Measurements from ENCODE around the gene ZMYM3. TPM values are rescaled to one million over a fixed set of nuclear protein-coding genes. Genes with fewer than 3 reads are reported as not detected.
A peak's percentile ranks its signal among the peaks of the same experiment; 100 is the strongest.

The ZMYM3 gene
- polyA plus RNA-seq, 4 donors: 50.1 to 74.4 (median 58.1) TPM

DNA sequence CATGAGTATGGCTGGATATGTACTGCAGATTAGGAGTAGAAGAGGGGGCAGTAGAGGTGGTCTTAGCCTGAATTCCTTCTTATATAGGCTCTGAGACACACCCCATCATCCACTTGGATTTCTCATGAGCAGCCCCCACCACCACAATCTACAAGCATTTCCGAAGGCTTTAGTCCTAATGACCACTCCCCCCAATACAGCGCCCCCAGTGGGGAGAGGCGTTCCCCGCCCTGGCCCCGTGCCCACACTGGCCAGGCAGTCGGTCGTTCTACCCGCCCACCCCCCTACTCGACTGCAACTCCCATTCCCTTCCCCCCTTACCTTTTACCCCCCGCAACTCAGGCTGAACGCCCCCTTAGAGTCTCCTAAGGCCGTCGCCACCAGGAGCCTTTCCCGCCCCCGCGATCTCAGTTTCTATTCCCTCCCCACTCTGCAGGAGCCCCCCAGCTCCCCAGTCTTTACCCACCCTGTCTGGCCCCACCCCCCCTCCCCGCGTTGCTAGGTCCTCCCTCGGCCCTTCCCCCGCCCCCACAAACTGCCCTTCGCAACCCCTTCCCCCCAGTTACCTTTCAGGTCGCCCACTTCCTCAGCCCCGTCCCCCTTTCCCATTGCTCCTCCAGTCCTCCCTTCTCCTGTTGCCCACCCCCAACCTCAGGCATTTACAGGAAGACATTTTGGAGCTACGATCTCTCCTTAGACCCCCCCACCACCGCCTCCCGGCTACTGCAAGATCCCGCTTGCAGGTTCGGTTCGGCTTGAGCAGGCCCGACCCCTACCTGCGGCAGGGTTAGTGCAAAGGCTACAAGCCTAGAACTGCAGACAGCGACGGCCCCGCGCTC lies 468 bp downstream of the ZMYM3 start:
- peak in 2 of 4 donors; percentile 23 to 34 for DNase-seq (ENCODE audit: low read depth in 4 of 4, low spot score in 2 of 4)

DNA sequence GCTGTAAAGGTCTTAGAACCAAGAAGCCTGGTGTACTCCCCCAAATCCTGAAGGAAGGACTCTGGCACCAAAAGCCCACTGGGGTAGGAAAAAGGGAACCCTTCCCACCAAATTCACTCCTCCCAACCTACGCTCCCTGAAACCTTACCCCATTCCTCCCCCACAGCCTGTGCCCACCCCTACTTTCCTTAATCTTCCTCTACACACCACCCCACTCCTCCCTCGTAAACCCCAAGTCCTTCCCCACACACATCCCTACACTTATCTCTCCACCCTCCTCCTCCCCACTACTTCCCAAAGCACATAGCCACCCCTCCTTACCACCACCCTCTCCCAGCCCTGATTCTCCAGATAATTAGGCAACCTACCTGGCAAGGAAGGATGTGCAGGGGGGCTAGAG lies 1.7 kb downstream of the ZMYM3 start:
- no peak for DNase-seq (ENCODE audit: low read depth in 4 of 4, low spot score in 2 of 4)

DNA sequence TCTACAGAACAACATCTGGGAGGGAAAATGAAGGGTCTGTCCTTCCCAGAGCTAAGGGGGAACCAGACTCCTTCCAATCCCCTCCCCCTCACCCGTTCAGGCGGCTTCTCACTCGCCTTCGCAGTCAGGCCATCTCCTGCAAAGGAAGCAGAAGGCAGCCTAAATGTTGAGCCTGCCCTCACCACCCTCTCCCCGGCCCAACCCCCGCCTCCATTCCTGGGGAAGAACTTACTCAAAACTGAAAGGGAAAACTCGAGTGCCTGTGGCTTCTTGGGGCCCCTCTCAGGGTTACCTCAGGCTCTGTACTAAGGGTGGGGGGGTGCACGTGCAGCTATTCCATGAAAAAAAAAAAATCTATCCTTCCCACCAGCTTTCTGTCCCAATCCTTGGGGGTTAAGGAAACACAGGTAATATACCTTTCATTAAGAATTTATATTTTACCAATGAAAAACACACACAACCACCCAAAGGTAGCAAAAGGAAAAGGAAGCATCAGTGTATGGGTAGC lies 2.4 kb downstream of the ZMYM3 start:
- peak in 1 of 4 donors; percentile 13 for DNase-seq (ENCODE audit: low read depth in 4 of 4, low spot score in 2 of 4)

DNA sequence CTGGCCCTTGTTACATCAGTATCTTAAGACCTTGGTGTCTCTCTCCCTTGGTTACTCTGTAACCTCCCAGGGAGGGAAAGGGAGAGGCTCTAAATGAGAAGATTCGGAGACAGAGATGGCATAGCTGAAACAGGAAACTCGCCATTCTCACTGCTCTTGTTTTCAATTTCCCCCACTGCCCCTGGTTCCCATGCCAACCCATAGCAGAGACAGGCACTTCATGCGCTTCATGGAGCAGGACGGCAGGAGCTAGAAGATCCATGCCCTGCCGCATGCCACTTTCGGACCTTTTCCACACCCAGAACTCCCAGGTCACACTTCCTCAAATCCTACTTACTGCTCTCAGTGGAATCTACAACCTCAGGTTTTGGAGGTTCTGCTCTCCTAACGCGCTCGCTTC lies 3.1 kb downstream of the ZMYM3 start:
- DNase-seq (ENCODE audit: low read depth in 4 of 4, low spot score in 2 of 4): peak in 1 of 4 donors; percentile 10

DNA sequence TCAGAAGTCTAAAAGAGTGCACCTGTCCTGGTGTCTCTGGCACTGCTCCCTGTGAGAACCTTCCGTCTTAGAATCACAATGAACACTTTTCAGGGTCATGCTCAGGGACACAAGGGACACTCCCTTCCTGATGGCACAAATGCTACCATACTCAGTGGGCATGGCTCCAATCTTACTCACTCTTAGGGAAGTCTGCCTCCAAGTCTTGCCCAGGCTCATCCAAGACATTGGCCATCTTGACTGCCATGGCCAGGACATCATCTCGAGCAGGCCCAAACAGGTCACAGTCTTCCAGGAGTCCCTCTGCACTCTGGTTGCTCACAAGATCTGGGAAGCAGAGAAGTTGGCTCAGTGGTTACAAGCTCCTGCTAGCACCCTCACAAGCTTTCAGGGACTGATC lies 8.8 kb downstream of the ZMYM3 start:
- no peak for DNase-seq (ENCODE audit: low read depth in 4 of 4, low spot score in 2 of 4)

DNA sequence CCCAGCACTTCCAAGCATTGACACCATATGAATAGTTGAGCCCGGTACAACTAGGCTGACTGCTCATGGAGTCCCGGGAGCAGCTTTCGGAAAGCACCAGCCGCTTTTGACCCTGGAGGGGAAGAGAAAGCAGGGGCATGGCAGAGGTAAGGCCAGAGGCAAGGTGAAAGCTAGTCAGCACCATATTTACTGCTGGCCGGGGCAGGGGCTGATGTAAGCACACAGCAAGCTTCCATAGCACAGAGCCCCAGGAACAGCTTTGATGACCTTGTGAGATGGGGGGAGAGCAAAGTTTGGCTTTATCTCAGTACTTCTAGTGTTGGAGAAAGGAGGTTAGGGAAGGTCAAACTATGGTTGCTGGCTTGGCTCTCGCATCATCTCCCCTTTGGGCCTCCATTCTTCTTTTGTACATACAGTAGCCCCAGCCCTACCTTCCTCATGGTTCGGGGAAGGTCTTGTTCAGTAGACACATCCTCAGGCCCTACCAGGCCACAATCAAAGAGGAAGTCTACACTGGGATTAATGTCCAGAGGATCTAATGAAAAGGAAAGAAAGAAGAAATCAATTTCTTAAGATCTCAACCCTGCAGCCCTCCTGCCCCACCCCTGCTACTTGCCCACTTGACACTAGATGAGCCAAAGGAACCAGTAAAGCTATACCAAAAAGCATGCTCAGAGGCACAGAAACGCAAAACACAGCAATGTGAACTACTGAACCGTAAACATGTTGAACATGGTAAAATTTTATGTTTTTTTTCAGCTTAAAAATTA lies 9.4 kb downstream of the ZMYM3 start:
- no peak for DNase-seq (ENCODE audit: low read depth in 4 of 4, low spot score in 2 of 4)

DNA sequence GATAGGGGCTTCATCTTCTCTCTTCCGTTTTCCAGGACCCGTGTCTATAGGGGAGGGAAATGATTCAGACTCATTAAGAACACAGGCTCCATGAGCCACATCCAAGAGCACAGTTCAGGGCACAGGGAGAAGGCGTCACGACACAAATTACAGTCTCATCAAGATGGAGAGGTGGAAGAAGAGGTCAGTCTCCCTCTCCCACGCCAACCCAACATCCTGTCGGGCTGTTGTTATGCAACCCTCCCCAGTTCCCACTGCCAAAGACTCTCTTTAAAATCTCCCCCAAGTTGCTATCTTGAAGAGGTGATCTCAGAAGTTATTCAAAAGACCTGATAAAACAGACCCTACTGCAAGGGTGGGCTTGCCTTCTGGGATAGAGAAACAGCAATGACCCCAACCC lies 12.6 kb downstream of the ZMYM3 start:
- no peak for DNase-seq (ENCODE audit: low read depth in 4 of 4, low spot score in 2 of 4)

DNA sequence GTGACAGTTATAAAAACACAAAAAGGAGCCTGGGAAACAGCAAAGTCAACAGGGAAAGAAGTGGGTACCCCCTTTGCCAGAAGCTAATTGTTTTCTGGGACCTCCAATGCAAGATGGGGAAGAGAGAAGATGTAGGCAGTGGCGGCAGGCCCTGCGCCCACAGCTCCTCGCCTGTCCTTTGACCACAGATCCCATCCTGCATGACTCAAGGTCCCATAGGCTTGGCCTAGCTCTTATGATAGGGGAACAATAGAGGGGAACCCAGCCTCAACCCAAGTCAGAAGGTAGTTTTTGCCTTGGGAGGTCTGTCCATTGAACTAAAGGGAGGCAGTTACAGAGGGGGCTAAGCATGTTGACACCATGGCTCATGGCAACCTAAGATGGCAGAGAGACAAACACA lies 14.2 kb downstream of the ZMYM3 start:
- DNase-seq (ENCODE audit: low read depth in 4 of 4, low spot score in 2 of 4): no peak

DNA sequence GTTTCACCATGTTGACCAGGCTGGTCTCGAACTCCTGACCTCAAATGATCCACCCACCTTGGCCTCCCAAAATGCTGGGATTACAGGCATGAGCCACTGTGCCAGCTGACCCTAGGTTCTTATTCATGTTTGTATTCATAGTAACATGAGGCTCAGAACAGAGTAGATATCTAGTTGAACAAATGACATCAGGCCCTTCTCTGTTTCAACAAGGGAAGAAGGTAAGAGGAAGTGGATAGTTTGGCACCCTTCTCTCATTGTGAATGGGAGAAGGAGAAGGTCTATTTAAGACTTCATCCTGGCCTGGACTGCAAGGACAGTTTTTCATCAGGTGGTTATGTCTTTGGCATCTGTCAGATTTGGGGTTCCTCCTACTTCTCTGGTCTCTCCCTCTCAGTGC lies 17.1 kb downstream of the ZMYM3 start:
- DNase-seq (ENCODE audit: low read depth in 4 of 4, low spot score in 2 of 4): no peak

DNA sequence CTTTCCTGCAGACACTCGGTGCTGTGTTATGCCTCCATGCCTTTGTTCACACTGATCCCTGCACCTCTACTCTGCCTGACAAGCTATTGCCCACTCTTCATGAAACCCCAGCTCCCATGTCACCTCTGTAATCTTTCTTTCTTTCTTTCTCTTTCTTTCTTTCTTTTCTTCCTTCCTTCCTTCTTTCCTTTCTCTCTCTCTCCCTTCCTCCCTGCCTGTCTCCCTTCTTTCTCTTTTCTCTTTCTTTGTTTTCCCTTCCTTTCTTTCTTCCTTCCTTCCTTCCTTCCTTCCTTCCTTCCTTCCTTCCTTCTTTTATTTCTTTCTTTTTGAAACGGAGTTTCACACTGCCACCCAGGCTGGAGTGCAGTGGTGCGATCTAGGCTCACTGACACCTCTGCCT lies 18.5 kb downstream of the ZMYM3 start:
- no peak for DNase-seq (ENCODE audit: low read depth in 4 of 4, low spot score in 2 of 4)

DNA sequence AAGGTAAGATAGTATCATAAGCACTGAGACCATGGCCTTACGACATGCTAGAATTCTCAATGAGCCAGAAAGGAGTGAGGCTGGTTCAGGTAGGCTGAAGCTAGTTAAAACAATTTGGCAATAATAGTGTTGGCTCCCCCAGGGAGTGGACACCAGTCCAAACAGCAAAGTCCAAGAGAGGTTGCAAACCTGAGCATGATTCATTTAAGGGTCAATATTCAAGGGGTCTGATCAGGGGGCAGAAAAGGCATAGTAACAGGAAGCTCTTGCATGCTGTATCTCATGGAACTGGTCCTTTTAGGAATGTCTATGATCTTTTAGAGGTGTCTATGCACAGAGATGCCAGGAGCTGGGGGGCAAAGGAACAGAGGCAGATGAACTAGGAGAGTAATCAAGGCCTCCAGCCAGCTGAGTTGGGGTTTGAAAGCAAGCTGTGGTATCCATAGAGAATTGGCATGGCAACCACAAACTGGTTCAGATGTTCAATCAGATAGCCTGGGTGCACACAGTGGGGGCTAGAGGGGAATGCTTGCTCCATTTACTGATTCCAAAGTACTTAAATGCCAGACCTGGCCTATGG lies 25.8 kb downstream of the ZMYM3 start:
- DNase-seq (ENCODE audit: low read depth in 4 of 4, low spot score in 2 of 4): no peak

DNA sequence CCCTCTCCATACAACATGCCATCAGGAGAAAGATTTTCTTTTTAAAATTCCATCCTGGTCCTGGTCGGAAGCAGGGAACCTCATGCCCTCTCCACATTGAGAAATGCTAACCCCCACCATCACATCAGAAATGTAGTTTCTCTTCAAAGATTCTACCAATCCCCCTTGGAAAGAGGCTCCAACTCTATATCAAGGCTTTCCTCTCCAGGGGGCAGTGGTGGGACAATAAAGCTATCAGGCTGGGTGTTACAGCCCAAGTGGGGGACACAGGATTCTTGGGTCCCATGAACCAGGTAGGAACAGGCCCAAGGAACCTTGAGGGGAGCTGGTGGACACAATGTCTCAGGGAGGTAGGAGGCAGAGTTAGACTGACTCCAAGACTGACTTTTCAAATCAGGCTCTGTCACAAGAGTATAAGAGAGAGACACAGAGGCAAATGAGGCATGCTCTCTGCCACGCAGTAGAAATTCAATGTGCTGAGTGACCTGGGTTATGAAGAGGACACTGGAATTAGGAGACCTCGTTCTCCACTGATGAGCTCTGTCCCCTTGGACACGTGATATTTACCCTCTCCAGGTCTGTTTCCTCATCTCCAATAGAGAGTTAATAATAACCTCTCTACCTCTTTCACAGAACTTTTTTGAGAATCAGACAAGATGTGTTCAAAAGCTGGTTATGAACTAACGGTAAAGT lies 26.4 kb downstream of the ZMYM3 start:
- DNase-seq (ENCODE audit: low read depth in 4 of 4, low spot score in 2 of 4): no peak

DNA sequence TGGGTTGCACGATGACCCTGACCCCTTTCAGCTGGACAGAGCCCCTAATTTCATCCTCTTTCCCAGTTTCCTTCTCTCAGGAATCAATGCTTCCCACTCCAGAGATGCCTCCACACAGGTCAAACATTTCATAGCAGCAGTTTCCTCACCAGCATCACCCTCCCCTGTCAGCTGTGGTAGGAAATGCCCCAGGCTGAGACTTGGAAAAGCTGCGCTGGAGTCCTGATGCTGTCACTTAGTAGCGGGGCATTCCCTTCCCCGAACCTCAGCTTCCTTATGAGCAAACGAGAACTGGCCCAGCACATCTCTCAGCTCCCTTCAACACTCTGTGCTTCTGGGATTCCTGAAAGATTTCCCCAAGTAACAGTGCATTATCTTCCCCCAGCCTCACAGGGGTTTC lies 28.3 kb downstream of the ZMYM3 start:
- no peak for DNase-seq (ENCODE audit: low read depth in 4 of 4, low spot score in 2 of 4)

DNA sequence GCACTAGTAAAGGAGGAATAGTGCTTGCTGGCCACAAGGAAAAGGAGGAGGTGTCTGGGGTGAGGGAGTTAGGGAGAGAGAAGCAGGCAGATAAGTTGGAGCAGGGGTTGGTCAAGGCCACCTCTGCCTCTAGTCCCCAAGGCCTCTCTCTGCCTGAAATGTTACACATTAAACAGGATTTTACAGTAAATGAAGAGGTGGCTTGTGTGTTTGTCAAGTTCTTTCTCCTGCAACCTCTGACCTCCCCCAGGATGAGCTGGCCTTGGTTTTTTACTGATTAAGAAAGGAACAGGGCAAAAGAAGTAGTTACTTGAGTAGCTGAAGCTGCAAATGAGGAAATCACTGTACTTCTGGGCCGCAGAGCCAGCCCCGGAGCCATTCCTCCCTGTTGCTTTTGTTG lies 28.9 kb downstream of the ZMYM3 start:
- DNase-seq (ENCODE audit: low read depth in 4 of 4, low spot score in 2 of 4): no peak

DNA sequence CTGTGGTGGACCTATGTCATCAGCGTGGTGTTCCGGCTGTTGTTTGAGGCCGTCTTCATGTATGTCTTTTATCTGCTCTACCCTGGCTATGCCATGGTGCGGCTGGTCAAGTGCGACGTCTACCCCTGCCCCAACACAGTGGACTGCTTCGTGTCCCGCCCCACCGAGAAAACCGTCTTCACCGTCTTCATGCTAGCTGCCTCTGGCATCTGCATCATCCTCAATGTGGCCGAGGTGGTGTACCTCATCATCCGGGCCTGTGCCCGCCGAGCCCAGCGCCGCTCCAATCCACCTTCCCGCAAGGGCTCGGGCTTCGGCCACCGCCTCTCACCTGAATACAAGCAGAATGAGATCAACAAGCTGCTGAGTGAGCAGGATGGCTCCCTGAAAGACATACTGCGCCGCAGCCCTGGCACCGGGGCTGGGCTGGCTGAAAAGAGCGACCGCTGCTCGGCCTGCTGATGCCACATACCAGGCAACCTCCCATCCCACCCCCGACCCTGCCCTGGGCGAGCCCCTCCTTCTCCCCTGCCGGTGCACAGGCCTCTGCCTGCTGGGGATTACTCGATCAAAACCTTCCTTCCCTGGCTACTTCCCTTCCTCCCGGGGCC lies 29.7 kb downstream of the ZMYM3 start:
- no peak for DNase-seq (ENCODE audit: low read depth in 4 of 4, low spot score in 2 of 4)

DNA sequence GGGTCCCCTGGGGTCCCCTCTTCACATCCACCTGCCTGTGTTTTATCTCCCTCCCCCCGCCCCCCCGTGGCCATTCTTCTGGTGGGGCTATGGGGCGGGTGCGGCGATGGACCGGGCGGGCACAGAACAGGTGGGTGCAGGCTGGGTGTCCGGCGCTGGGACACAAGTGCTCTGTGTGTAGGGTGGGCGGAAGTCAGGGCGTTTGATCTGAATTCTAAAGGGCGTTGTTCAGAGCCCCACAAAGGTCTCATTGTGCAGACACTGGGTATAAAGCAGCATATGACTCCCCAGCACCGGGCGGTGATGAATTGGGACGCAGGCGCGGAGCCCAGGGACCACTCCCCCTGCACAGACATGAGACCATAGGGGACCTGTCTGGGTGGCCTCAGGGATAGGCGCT lies 31.0 kb downstream of the ZMYM3 start, which contains the start of gene GJB1:
GJB1 (plus strand) TSS at position 296 of the 400 bp plus-strand sequence. CDS start 484 bp downstream, outside the sequence.
- DNase-seq (ENCODE audit: low read depth in 4 of 4, low spot score in 2 of 4): no peak

DNA sequence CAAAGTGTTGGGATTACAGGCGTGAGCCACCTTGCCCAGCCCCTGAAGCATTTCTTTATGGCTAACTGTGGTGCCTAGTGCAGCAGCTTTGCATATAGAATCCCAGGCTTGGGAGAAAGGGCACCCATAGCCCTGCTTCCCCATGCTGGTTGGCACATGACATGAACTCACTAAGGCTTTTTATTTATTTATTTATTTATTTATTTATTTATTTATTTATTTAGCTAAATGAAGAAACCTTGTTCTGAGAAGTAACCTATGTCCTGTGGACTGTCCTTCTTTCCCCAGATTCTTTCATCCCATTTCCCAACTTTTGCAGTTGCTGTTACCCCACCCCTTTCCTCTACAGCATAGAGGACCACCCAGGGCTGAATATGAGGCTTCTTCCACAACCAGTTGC lies 32.8 kb downstream of the ZMYM3 start:
- no peak for DNase-seq (ENCODE audit: low read depth in 4 of 4, low spot score in 2 of 4)

DNA sequence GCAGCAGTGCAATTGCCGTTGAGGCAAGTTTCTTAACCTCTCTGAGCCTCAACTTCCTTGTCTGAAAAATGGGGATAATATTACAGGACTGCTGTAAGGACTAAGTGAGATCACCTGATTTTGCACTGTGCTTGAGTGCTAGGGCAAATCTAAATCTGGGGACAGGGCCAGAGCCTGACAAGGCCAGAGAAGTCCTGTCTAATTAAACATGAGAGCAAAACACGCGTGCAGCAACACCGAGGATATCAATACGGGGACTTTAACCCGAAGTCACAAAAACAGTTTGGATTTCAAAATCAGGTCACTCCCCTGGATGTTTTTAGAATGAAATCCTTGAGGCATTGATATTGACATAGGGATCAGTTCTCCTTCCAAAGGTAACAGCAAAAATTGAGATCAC lies 36.6 kb downstream of the ZMYM3 start:
- no peak for DNase-seq (ENCODE audit: low read depth in 4 of 4, low spot score in 2 of 4)

DNA sequence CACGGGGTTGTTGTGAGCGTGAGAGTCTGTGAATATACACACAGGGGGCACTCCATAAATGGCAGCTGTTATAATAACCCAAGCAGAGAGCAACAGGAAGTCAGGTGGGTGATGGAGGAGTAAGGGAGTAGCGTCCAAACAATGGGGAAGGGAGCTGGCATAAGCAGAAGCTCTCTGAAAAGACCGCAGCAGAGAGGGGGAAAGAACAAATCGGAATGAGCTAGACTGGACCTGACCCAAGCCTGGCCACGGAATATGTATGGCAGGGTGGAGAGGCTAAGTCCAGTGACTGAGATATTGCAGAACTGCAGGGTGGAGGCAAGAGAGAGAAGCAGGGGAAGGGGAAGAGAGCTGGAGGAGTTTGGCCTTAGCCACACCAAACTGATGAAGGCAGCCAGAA lies 37.5 kb downstream of the ZMYM3 start:
- no peak for DNase-seq (ENCODE audit: low read depth in 4 of 4, low spot score in 2 of 4)

DNA sequence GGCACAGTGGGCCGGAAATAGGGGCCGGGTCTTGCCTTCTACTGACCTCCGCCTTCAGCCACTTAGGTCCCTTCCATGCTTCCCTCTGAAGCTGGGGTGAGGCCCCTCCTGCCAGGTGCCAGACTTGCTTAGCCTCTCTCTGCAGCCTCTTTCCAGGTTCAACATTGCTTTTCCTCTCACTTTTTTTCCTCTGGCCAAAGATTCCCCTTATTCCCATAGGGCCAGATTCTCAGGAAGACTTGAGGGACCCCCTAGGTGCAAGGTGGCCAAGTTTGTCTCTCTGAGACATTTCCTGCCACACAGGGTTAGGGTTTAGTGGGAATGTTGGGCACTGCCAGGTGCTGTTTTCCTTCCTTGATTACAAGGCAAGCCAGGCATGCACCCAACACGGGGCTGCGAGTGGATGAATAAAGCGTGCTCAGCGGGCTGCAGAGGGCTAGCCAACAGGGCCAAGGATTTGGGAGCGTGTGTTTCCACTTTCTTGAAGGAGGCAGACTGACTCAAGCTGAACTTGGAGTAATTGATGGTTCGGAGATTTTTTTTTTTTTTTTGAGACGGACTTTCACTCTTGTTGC lies 38.5 kb downstream of the ZMYM3 start:
- no peak for DNase-seq (ENCODE audit: low read depth in 4 of 4, low spot score in 2 of 4)
